ENCODE measurements around the gene KCNK6. TPM values are rescaled to one million over a fixed set of nuclear protein-coding genes. Genes with fewer than 3 reads are reported as not detected.

The KCNK6 gene
- total RNA-seq (2014; rRNA removed; shearing (Covaris generic)): 10.3 and 13.9 TPM in 2 replicates

DNA sequence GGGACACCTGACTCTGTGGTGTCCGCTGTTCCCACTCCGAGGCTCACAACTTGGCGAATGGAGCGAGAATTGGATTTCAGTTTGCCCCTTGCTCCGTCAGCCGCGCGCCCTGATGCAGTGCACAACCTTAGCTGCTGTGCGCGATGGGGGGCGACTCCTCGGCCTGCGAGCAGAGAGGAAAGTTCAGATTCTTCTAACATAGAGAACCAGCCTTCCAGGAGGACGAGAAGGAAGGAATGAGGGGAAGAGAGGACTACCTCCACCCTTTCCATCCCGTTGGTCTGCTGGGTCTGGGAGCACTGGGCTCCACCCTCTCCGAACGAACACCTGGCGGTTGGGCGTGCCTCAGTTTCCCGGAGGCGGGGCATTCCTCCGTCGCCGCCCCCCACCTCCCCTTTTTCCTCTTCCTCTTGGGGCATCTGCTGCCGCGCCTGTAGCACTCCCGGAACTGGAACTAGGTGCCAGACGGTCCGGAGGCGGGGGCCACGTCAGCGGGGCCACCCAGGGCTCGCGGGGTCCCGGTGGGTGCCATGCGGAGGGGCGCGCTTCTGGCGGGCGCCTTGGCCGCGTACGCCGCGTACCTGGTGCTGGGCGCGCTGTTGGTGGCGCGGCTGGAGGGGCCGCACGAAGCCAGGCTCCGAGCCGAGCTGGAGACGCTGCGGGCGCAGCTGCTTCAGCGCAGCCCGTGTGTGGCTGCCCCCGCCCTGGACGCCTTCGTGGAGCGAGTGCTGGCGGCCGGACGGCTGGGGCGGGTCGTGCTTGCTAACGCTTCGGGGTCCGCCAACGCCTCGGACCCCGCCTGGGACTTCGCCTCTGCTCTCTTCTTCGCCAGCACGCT lies at the start of gene KCNK6:
TSS of gene KCNK6 (plus strand) at position 425 of the 838 bp plus-strand sequence. CDS start at position 531, 106 bp downstream.
- DNase-seq (ENCODE audit: low spot score): peak; percentile 45

DNA sequence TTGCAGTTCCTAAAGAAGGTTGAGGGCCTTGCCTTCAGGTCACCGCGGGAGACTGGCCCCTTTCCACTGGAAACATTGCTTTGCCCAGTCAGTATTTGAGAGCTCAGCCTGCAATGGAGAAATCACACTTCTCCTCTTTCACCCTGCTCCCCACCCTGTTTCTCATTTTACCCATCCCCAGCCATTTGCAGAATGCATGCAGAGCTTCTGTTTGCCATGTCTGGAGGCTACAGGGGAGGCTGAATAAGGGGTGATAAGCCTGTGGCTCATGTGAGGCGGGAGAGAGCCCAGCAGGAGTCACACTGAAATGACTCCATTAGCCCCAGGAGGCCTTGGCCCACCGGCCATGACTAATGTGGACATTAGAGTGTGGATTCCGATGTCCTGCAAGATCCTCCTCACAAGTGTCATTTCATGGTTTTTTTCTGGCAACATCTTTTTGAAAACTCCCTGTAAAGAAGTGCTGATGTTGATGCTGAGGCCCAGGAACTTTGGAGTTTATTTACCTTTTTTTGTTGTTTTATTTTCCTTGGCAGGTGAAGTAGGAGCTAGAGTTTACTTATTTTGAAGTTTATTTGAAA lies 49.0 kb upstream of the KCNK6 start:
- no peak for DNase-seq (ENCODE audit: low spot score)

DNA sequence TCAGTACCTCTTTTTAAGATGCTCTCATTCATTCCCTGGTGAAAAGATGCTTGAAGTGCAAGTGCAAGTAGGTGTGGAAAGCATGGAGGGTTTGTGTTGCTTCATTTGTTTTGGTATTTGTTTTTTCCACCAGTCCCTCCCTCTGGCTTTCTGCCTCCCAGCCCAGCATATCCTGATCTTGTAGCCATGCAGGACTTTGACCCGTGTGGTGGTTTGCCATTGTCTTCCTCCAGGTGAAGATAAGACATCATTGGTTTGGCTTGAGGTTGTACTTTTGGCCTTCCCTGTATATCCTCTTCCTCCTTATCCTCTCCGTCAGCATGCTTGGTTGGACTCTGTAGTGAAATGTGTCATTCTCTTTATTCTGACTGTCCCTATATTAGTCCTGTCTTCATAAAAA lies 46.1 kb upstream of the KCNK6 start:
- DNase-seq (ENCODE audit: low spot score): peak; percentile 93

DNA sequence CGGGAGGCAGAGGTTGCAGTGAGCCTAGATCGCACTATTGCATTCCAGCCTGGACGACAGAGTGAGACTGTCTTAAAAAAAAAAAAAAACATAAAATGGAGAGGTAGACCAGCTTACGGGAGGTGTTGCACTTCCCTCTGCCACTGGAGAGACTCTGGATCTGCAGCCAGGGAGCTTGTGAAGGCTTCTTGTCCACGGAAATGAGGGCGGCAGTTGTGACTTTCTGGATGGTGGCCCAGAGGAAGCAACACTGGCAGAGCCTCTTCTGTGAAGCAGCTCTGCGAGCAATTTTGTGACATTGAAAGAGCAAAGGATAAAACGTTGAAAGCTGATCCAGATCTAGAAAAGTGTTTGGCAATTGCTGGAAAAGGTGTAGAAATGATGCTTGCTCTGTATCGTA lies 44.9 kb upstream of the KCNK6 start:
- no peak for DNase-seq (ENCODE audit: low spot score)

DNA sequence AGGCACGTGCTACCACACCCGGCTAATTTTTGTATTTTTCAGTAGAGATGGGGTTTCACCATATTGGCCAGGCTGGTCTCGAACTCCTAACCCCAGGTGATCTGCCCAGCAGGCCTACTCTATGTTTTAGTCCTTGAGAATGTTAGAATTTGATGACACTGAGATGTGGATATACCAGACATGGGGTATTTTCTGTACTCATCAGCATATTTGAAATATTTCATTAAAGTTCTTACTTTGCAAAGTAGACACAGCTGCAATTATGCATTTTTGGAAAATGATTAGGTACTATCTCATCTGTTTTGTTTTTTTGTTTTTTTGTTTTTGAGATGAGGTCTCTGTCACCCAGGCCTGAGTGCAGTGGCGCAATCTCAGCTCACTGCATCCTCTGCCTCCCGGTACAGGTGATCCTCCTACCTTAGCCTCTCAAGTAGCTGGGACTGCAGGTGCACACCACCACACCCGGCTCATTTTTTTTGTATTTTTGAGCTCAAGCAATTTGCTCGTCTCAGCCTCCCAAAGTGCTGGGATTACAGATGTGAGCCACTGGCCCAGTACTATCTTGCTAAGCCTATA lies 42.6 kb upstream of the KCNK6 start:
- no peak for DNase-seq (ENCODE audit: low spot score)

DNA sequence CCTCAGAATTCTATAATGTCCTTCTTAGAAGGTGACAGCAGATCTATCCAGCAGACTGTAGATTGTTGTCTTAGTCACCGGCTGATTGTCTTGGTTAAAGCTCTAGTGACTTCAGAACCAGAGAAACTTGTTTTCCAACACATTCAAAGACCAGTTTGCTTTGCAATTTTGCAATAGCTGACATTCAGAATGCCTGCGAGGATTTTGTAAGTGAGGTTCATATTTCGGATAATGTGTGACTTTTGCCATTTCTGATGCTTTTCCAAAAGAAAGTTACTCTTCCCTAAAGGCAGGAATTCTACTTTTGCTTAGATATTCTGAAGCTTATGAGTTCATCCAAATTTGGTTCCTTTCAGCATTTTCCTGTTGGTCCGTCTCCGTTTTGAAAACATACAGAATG lies 42.1 kb upstream of the KCNK6 start:
- peak; percentile 73 for DNase-seq (ENCODE audit: low spot score)

DNA sequence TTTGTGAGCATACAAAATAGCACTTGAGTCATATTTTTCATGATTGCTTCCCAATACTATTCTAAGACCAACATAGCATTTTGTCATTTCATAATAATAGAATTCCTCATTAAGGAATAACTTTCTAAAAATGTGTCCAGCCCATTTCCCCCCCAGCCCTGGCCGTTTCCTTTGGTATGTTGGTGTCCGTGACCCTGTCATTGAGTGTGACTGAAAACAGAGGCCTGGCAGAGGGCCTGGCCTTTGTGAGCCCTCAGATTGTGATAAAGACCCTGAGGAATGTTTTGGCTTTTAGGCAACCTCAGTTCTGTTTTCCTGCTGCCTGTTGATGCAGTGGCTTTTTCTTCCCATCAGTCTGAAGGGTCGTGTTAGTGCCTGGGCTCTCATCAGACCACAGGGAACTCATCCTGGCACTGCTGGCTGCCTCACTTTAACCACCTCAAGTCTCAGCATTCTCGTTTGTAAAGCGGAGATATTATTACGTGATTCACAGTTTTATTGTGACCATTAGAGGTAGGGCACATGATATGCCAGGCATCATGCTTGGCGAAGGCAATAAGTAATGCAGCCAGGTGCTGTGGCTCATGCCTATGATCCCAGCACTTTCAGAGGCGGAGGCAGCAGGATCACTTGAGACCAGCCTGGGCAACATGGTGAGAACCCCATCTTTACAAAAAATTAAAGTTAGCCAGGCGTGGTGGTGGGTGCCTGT lies 41.5 kb upstream of the KCNK6 start:
- DNase-seq (ENCODE audit: low spot score): no peak

DNA sequence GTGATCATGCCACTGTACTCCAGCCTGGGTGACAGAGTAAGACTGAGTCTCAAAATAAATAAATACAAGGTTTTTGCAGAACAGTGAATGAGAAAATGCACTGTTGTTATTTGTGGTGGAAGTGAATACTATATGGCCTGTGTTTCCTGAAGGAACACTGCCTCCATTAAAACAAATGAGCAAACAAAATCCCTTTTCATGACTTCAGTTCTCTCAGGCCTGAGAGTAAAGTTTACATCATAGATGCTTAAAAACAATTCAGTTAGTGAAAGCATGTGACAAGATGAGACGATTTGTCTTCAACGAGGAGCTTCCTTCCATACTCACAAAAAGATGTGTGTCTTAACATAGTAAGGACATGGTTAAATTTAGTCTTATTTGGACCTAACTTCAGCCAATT lies 40.9 kb upstream of the KCNK6 start:
- DNase-seq (ENCODE audit: low spot score): no peak

DNA sequence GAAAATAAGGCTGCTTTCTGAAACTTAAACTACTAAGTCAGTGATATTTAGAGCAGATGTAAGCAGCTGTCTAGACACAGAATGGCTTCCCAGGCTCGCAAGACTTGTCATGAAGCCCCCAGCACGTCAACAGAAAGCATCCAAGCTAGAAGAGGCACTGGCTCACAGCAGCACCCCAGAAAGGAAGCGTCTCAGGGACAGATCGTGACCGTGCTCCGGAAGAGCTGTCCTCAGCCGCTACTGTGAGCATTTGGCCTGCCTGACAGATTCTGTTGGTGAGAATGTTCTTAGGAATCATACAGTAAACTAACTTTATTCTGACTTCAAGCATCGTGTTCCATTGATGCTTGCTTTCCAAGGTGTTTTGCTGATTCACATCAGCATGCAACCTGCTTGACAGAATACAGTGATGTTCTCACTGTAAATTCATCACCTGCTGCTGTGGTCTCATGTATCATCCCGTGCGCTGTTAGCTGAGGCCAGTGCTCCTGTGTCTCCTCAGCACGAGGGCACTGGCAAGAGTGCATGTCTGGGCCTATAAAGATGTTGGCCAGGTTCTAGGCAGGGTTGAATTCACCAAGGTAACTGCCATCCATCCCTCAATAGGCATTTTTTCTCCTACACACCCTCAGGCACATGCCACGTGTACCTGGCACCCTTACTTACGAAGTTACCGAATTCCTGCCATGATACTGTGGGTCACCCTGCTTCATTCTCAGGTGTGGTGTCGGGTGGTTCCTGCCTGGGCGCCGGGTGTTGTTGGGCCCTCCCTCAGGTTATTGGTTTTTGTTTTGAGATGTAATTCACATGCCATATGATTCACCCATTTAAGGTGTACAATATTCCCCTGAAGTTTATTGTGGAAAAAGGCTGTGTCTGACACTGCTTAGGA lies 39.4 kb upstream of the KCNK6 start:
- no peak for DNase-seq (ENCODE audit: low spot score)

DNA sequence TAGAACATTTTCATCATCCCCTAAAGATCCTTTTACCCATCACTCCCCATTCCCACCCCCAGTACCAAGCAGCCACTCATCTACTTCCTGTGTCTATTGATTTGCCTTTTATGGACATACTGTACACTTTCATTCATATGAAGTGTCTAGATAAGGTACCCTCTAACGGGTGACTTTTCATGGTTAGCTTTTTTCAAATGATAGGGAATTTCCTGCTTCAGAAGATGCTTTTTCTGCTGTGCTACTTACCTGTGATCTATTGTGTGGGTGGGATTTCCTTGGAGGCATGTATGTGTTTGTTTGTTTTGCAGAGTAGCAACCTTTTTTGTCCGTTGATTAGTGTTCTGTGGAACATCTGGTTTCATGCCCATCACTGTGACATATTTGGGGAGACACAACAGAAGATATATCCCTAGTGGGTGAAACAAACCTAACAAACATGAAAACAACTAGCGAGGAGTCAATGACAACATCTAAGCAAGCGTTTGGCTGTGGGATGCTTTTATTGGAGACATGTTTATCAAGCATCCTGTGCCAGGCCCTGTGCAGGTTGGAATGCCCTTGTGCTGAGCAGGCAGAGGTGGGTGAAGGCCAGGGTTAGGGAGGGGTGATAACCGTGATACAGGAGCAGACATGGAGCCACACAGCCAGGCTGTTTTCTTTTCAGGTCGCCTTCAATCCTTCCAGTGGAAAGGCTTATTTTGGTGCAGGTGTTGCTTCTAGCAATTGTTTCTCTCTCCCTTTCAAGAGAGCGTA lies 37.7 kb upstream of the KCNK6 start:
- DNase-seq (ENCODE audit: low spot score): no peak

DNA sequence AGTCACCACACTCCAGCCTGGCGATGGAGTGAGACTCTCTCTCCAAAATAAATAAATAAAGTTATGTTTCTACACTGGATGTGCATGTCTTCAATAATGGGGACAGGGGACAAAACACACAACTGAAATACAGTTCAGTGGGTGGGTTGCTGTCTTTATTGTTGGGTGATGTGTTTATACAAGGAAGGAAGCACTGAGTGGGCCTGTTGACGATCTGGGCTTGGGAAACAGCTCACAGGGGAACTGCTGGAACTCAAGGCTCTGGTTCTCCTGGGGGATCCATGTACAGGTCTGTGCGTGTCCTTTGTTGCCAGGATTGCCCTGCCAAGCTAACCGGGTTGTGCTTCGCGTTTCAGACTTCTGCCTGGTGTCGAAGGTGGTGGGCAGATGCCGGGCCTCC lies 36.4 kb upstream of the KCNK6 start:
- no peak for DNase-seq (ENCODE audit: low spot score)

DNA sequence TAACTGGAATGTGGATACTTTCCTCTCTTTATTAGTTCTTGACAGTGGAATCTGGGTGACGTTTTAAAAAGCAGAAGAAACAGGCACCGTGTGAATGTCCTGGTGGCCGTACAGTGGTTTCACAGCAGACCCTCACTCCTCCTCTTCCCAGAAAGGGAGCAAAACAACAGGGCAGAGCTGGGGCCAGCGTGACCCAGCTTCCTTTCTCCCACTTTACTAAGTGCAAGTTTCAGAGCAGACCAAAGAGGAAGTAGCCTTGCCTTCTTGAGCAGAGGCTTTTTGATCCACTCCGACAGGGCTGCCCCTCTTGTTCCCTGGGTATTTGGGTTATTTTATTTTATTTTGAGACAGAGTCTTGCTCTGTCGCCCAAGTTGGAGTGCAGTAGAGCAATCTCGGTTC lies 35.2 kb upstream of the KCNK6 start:
- no peak for DNase-seq (ENCODE audit: low spot score)

DNA sequence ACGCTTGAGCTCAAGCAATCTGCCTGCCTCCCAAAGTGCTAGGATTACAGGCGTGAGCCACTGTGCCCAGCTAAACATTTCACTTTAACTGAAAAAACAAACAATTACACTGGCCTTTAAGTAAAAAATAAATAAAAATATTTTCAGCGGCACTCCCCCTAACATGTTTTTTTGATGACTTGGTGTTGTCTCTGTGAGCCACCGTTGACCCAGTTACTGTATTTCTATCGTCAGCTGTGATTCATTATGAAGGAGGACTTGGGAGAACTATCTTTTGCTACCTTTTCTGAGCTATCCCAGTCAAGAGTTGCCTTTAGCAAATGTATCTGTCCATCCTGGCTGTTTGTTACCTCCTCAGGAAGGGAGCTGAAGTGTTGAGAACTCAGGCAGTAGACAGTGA lies 34.1 kb upstream of the KCNK6 start:
- DNase-seq (ENCODE audit: low spot score): no peak

DNA sequence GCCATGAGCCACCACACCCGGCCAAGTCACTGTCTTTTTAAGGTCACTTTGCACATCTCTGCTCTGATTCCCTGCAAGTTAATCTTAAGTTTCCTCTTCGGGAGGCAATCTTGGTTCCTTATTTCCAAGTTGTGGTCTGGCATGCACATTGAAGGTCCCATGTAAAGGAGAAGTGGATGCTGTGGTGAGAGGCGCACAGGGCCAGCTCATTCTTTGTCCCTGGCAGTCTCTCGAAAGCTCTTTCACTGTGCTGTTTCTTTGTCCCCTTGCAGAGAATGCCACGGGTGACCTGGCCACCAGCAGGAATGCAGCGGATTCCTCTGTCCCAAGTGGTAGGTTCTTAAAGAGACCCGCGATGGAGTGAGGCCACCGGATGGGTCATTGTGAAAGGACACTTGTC lies 32.0 kb upstream of the KCNK6 start:
- no peak for DNase-seq (ENCODE audit: low spot score)

DNA sequence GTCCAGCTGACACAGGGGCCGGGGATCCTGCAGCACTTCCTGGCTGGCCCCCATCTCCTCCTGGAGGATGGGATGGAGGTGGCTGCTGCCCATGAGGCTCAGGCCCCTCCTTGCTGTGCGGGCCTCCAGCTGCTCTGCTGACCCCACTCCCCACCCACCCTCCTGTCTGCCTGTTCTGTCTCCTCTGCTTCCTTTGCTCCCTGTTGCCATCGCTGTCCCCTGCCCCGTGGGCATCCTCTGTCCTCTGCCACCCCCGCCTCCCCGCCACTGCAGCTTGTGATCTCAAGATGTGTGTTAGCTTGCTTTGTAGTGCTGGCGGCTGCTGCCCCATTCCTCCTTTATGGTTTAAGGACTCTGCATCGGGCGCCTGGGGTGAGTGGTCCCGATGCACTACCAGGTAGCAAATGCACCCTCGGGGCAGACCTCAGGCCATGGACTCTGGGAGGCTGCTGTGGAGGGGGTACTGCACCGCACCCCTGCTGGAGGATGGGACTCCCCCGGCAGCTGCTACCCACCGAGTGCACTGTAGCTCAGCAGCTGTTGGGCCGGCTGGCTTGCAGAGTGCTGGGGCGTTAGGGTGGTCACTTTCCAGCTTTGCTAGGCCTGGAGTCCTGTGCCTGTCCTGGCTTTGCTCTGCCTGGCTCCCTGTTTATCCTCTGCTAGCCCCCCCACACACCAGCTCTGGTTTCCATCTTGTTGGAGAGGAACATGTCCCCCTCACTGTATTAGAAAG lies 31.4 kb upstream of the KCNK6 start:
- DNase-seq (ENCODE audit: low spot score): no peak

DNA sequence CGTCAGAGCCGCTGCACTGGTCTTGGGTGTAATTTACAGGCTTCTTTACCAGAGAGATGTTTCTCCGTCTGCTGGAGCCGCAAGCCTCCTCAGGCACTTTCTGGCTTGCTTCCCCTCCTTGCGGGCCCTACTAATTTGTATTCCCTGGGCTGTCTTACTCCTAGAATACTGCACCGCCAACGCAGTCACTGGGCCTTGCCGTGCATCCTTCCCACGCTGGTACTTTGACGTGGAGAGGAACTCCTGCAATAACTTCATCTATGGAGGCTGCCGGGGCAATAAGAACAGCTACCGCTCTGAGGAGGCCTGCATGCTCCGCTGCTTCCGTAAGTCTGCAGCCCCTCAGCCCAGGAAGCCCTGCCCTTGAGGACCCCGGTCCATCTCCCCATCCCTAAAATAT lies 29.7 kb upstream of the KCNK6 start:
- DNase-seq (ENCODE audit: low spot score): no peak

DNA sequence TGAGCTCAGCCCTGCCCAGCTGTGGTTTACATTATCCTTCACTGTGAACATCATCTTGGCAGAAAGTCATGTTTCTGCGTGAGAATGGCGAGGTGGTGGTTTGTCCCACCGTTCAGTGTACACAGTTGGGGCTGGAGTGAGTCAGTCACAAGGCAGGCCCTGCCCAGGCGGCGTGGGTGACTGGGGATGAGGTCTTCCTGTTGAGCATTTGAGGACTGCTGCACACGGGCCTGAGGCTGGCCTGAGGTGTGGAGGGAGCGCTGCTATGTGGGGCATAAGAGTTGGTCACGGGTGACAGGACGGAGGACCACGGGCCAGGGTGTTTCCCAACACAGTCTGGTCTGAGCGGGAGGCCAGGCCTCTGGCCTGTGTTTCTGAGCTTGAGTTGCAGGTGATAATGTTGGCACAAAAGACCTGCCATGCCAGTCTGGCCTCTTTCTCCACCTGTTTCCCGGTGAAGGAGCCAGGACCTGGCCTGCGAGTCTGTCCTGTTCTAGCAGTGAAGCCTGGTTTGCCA lies 29.0 kb upstream of the KCNK6 start:
- DNase-seq (ENCODE audit: low spot score): peak; percentile 87

DNA sequence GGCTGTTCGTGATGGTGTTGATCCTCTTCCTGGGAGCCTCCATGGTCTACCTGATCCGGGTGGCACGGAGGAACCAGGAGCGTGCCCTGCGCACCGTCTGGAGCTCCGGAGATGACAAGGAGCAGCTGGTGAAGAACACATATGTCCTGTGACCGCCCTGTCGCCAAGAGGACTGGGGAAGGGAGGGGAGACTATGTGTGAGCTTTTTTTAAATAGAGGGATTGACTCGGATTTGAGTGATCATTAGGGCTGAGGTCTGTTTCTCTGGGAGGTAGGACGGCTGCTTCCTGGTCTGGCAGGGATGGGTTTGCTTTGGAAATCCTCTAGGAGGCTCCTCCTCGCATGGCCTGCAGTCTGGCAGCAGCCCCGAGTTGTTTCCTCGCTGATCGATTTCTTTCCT lies 27.8 kb upstream of the KCNK6 start:
- no peak for DNase-seq (ENCODE audit: low spot score)

DNA sequence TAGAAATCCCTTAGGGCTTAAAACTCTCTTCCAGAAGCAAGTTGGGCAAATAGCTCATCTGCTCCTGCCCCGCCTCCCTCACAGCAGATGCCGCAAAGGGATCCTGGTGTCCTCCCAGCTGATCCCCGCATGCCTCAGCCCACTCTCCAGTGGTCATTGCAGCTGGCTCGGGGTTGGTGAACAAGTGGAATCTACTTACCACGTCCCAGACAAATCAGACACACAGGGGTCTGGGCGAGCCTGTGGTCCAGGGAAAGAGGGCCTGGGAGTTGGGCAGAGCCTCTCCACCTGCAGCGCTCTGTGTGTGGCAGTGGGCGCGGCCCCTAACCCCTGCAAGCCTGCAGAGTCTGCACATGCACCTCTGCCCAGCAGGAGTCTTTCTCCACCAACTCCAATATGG lies 26.4 kb upstream of the KCNK6 start:
- DNase-seq (ENCODE audit: low spot score): no peak

DNA sequence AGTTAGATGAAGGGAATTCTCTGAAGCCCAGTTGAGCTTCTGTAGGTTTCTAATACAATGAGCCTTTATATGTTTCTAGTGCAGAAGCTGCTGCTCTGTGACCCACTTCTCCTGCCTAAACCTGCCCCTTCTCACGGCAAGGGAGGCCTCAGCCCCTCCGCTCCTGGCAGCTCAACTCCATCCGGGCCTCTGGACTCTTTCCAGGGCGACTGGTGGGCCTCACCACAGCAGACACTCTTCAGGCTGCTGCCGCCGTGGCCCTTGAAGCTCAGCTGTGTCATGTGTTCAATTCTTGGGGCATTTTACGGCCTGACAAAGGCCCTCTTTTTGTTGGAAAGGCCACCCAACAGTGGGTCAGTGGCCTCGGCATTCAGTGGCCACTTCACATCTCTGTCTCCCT lies 25.6 kb upstream of the KCNK6 start:
- DNase-seq (ENCODE audit: low spot score): no peak

Measured in HT-29 (cell line).